ENCODE data around the gene CYGB. TPM values are rescaled to one million over a fixed set of nuclear protein-coding genes. Genes with fewer than 3 reads are reported as not detected.

The CYGB gene
- total RNA-seq: 208 and 215 TPM in 2 replicates

GRCh38 chr17:76537578-76538280 is at the start of gene CYGB:
TSS of gene CYGB (minus strand) at chr17:76537709. CDS start at chr17:76537542, 167 bp downstream.

DNA sequence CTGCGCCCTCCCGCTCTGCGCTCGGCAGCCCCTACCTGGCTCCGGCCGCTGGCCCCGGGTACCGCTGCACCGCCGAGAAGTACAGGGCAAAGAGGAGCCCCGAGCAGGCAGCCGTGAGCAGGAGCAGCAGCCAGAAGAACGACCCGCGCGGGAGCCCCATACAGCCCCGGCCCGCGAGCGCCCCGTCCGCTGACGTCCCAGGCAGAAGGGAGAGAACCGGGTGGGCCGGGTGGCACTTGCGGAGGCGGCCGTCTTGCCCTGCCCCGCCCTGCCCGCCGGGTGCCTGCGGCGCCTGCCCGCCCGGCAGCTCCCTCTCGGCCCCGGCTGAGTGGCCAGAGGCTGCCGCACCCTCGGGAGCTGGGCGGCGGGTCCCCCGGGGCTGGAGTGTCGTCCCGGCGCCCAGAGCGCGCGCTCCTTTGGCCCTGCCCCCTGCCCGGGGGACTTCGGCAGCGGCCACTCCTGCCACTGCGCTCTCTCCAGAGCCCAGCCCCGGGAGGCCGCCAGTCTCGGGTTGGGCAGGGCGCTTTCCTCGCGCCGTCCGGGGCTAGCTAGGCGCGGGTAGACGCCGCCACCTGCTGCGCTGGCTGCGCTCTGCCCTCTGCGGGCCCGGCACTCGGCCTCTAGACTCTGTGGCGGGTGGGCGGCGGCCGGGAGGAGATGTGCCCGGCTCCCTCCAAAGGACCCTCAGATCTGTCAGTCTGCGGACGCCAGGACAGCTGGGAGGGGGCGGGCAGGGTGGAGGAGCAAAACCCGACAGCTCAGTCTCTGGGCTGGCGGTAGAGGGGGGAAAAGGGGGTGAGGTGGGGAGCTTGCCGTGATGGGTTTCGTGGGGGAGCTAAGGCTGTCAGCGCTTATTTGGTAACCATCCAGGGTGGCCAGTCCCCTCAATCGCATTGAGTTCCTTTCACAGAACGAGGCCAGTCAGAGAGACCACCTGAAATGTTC is 48.4 kb upstream of the CYGB start, which contains the start of gene ST6GALNAC2:
ST6GALNAC2 (minus strand) TSS at position 212 of the 945 bp plus-strand sequence; CDS start at position 160, 52 bp downstream.

DNA sequence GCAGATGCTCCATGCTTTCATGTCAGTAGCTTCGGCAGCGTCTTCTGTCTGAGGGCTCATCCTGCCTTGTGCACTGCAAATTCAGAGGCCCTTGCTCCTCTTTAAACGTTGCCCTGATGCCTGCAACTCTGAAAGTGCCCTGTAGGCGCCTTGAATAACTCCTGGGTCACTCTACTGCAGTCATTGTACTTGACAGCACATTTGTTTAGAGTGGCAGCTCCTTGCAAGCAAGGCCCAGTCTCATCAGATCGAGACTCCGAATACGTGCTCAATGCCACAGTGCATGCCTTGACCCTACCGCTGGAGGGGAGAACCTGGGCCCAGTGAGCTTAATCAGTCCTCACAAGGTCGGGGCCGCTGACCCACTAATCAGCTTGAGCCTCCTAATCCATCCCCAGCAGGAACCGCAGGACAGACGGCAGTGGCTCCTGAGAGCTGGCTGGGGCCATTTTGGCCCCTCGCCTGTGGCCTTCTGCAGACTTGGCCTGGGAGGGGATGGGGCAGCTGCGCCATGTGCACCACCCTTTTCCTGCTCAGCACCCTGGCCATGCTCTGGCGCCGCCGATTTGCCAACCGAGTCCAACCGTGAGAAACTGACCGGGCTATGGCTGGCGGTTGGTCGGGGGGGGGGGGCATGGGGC is 2.2 kb upstream of the CYGB start, which contains the start of gene PRCD:
PRCD (plus strand) TSS at position 414 of the 641 bp plus-strand sequence; CDS start at position 512, 98 bp downstream.

GRCh38 chr17:76501018-76501826 is 36.3 kb downstream of the CYGB start, which contains the start of gene RHBDF2:
TSS of gene RHBDF2 (minus strand) at chr17:76501423. CDS start at chr17:76481524, 19,899 bp downstream.

Other genes starting within 250 kb of the CYGB start
- 0.65 and 1.4 TPM in 2 replicates for gene QRICH2, start 229.4 kb downstream of the CYGB start, total RNA-seq
- 25.9 and 30.7 TPM in 2 replicates for gene PRPSAP1, start 183.8 kb downstream of the CYGB start, total RNA-seq
- gene SPHK1, start 153.1 kb downstream of the CYGB start, total RNA-seq: 46.9 and 52.3 TPM in 2 replicates
- gene UBE2O, start 84.6 kb downstream of the CYGB start, total RNA-seq: 15.0 and 19.0 TPM in 2 replicates
- gene AANAT, start 70.1 kb downstream of the CYGB start, total RNA-seq: 0.49 TPM in 1 of 2 replicates, not detected in the other
- gene RHBDF2, start 36.3 kb downstream of the CYGB start, total RNA-seq: 11.6 and 26.7 TPM in 2 replicates
- 7.0 and 7.6 TPM in 2 replicates for gene PRCD, start 2.3 kb upstream of the CYGB start, total RNA-seq
- gene ST6GALNAC2, start 48.2 kb upstream of the CYGB start, total RNA-seq: 1.3 and 2.6 TPM in 2 replicates
- gene ST6GALNAC1, start 106.0 kb upstream of the CYGB start, total RNA-seq: 0.16 and 0.54 TPM in 2 replicates
- gene MXRA7, start 173.3 kb upstream of the CYGB start, total RNA-seq: 444 and 504 TPM in 2 replicates
- gene JMJD6, start 188.9 kb upstream of the CYGB start, total RNA-seq: 28.2 and 36.8 TPM in 2 replicates
- gene METTL23, start 189.1 kb upstream of the CYGB start, total RNA-seq: 16.1 and 34.0 TPM in 2 replicates
- 159 and 181 TPM in 2 replicates for gene SRSF2, start 199.6 kb upstream of the CYGB start, total RNA-seq
- 20.4 and 28.7 TPM in 2 replicates for gene MFSD11, start 200.4 kb upstream of the CYGB start, total RNA-seq